ENCODE data around the gene ENPP1. TPM values are rescaled to one million over a fixed set of nuclear protein-coding genes. Genes with fewer than 3 reads are reported as not detected.
A peak's percentile ranks its signal among the peaks of the same experiment; 100 is the strongest.

ENPP1 gene
- total and polyA plus RNA-seq, 8 donors: 4.8 to 46.6 (median 18.7) TPM

DNA sequence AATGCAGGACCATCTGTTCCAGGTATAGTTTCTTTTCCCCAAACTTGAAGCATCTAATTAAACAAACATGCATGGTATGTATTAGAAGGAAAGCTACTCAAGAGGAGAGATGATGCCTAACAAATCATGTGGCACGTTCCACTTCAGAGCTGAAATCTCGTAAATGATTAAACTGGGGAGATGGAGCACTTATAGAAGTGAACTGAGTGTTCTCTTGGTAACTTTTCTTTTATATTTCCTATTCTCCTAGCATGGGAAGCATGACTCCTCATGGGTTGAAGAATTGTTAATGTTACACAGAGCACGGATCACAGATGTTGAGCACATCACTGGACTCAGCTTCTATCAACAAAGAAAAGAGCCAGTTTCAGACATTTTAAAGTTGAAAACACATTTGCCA lies 82.3 kb downstream of the ENPP1 start:
- Histone ChIP-seq H3K4me1 (peaks cover 9 to 21% (median 14%) of the 10 kb centered on the region in 3 donors), H3K27ac (no peak overlapping the region), H3K4me3 (no peak overlapping the region), H3K27me3 (no peaks in the 10 kb centered on the region), H3K9me3 (no peaks in the 10 kb centered on the region), H3K36me3 (peaks cover 0 to 4% (median 0%) of the 10 kb centered on the region in 3 donors)
- TF ChIP-seq, protein P1, sequence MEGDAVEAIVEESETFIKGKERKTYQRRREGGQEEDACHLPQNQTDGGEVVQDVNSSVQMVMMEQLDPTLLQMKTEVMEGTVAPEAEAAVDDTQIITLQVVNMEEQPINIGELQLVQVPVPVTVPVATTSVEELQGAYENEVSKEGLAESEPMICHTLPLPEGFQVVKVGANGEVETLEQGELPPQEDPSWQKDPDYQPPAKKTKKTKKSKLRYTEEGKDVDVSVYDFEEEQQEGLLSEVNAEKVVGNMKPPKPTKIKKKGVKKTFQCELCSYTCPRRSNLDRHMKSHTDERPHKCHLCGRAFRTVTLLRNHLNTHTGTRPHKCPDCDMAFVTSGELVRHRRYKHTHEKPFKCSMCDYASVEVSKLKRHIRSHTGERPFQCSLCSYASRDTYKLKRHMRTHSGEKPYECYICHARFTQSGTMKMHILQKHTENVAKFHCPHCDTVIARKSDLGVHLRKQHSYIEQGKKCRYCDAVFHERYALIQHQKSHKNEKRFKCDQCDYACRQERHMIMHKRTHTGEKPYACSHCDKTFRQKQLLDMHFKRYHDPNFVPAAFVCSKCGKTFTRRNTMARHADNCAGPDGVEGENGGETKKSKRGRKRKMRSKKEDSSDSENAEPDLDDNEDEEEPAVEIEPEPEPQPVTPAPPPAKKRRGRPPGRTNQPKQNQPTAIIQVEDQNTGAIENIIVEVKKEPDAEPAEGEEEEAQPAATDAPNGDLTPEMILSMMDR (IDR thresholded peaks at IDR 0.05): no peak
- intact Hi-C loops (cut with DNase I): loop anchor here in 1 of 3 donors (5.0 kb wide), 1 partner anchor 78 kb away; no protein-coding TSS in a partner anchor
- 62 to 63% methylated on average over 3 of the region's 3 CpGs for WGBS, 2 donors
- DNase-seq (no peak), ATAC-seq (no peak), FAIRE-seq (no peak)

DNA sequence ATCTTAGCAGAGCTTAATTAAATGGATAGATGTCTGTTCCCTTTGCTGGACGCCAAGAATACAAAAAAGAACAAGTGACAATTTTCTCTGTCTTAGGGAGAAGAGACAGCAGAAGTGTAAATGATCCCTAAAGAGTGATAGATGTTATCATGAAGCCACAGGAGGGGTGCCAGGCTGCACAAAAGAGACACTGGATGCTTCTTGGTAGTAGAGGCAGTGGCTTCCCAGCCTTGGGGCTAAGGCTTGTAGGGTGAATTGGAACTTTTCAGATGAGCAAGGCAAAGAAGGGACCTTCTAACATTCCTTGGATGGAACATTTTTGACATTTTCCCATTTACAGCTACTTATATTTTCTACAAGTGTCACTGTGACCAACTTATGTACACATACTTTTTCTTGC lies 85.4 kb downstream of the ENPP1 start:
- FAIRE-seq (no peak), ATAC-seq (no peak), DNase-seq (no peak)
- Histone ChIP-seq H3K4me1 (peaks cover 9 to 18% (median 15%) of the 10 kb centered on the region in 3 donors), H3K27me3 (no peaks in the 10 kb centered on the region), H3K27ac (no peak overlapping the region), H3K36me3 (peaks cover 0 to 4% (median 0%) of the 10 kb centered on the region in 3 donors), H3K9me3 (no peaks in the 10 kb centered on the region), H3K4me3 (no peak overlapping the region)
- 87 to 92% methylated on average over 1 of the region's 1 CpG for WGBS, 2 donors
- intact Hi-C loops (cut with DNase I): loop anchor here in 1 of 3 donors (5.0 kb wide), 1 partner anchor 81 kb away; no protein-coding TSS in a partner anchor
- TF ChIP-seq, protein P1 (IDR thresholded peaks at IDR 0.05): no peak

DNA sequence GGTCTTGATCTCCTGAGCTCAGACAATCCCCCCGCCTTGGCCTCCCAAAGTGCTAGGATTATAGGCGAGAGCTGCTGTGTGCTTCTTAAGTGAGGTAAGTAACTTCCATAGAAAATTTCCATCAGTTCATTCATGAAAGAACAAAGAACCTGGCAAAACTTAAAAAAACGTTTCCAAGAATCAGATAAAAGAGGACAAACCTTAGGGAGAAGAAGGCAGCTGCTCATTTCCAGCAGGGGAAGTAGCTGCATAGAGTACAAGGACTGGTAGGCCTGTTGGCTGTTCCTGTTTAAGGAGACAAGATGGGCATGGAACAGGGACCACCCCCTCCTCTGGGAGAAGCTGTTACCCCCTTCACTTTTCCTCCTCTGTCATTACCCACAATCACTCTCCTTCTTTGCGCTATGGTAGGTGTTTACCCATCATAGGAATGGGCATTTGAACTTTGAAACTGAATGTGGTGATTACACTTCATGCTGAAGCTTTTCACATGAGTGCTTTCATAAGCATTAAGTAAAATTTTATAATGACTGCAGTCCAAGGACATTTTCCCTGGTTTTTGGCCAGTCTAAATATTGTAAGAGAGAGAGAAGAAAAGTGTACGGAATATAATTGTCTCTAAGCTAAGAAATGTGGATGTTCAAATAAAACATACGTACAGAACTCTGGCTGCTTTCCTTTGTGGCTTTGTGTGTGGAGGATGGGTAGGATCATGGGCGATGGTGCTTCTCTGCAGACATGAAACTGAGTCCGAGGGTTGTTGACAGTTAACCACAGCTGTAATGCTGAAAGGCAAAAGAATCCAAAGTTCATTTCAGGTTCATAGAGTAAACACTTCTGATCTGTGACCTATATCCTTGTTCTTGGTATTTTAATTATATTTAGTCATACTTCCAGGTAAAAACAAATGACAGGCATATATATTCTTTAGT lies 86.9 kb downstream of the ENPP1 start:
- peak overlapping the region; percentile 34 to 74 (median 58) for H3K27ac ChIP-seq
- H3K27me3 ChIP-seq: no peaks in the 10 kb centered on the region
- peak; percentile 69 to 86 (median 80) for ATAC-seq
- peaks cover 9 to 18% (median 15%) of the 10 kb centered on the region in 3 donors for H3K4me1 ChIP-seq
- peaks cover 0 to 4% (median 0%) of the 10 kb centered on the region in 3 donors for H3K36me3 ChIP-seq
- no peak for DNase-seq
- no peaks in the 10 kb centered on the region for H3K9me3 ChIP-seq
- WGBS, 2 donors: 35 to 41% methylated on average over 8 of the region's 8 CpGs
- TF ChIP-seq, protein P1 (IDR thresholded peaks at IDR 0.05): no peak
- H3K4me3 ChIP-seq: no peak overlapping the region
- peak; percentile 17 for FAIRE-seq
- intact Hi-C loops (cut with DNase I): loop anchor here in 1 of 3 donors (5.0 kb wide), 1 partner anchor 82 kb away; no protein-coding TSS in a partner anchor

DNA sequence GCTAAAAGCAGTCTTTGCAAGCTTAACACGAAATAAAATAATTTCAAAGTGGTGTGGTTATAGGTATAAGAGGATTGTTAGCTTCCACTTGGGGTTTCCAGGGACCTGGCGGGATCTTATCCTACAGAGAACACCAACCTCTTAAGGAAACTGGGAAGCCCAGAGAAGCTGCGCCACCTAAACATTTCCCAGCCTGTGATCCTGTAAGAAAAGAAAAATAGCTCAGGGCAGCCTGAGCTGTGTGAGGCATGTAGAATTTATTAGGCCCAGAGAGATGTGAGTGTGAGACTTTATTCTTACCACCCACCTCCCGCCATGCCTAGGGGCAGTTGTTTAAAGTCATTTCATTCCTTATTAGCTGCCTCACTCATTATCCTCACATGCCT lies 89.2 kb downstream of the ENPP1 start:
- ATAC-seq (no peak), FAIRE-seq (no peak), DNase-seq (no peak)
- Histone ChIP-seq H3K36me3 (no peaks in the 10 kb centered on the region), H3K27me3 (no peaks in the 10 kb centered on the region), H3K9me3 (no peaks in the 10 kb centered on the region), H3K27ac (no peak overlapping the region), H3K4me1 (peaks cover 9 to 18% (median 15%) of the 10 kb centered on the region in 3 donors), H3K4me3 (no peak overlapping the region)
- intact Hi-C loops (cut with DNase I): no loop called here
- TF ChIP-seq, protein P1 (IDR thresholded peaks at IDR 0.05): no peak
- WGBS, 2 donors: 93 to 97% methylated on average over 4 of the region's 4 CpGs
